Suprapubic skin (tissue), 4 donors: ENCODE results near the gene LRRC8D. TPM values are rescaled to one million over a fixed set of nuclear protein-coding genes. Genes with fewer than 3 reads are reported as not detected.

Source experiments
- DNase-seq, 2 donors: peaks; one replicate each; pipeline ENCODE4 v3.0.0-alpha.2; 2019; ENCODE audit warnings: low spot score in 2 of 2
- H3K27ac ChIP-seq: fragments of 200-600 bp; sonication (generic); one replicate; pipeline ENCODE4 v1.5.1; 2019
- H3K27me3 ChIP-seq: fragments of 200-600 bp; sonication (generic); one replicate; pipeline ENCODE4 v1.5.1; 2019
- H3K36me3 ChIP-seq: fragments of 200-600 bp; sonication (generic); one replicate; pipeline ENCODE4 v1.5.1; 2019
- H3K4me1 ChIP-seq: fragments of 200-600 bp; sonication (generic); one replicate; pipeline ENCODE4 v1.5.1; 2019
- H3K4me3 ChIP-seq: fragments of 200-600 bp; sonication (generic); one replicate; pipeline ENCODE4 v1.5.1; 2019; ENCODE audit warnings: mild to moderate bottlenecking
- H3K9me3 ChIP-seq: fragments of 200-600 bp; sonication (generic); one replicate; pipeline ENCODE4 v1.5.1; 2019
- CTCF ChIP-seq, 2 donors: fragments of 200-600 bp in 1 of 2; fragments of 450-650 bp in 1 of 2; sonication (generic) in 1 of 2; IDR thresholded peaks; one replicate each; pipeline ENCODE4 v1.5.1; 2016 to 2019; ENCODE audit warnings: antibody characterized with exemption in 2 of 2, mild to moderate bottlenecking in 1 of 2, moderate library complexity in 1 of 2
- EP300 ChIP-seq: sonication (generic); formaldehyde crosslinking; IDR thresholded peaks from one replicate; pipeline ENCODE4 v1.6.1; 2017; ENCODE audit warnings: antibody characterized with exemption
- POLR2A ChIP-seq, 2 donors: fragments of 450-650 bp; IDR thresholded peaks; one replicate each; pipeline ENCODE4 v1.6.1; 2017; ENCODE audit warnings: antibody characterized with exemption in 2 of 2, mild to moderate bottlenecking in 2 of 2, moderate library complexity in 2 of 2
- POLR2AphosphoS5 ChIP-seq, 3 donors: sonication (generic); formaldehyde crosslinking; IDR thresholded peaks; one replicate each; pipeline ENCODE4 v1.6.1; 2017; ENCODE audit warnings: antibody characterized with exemption in 3 of 3
- WGBS: methylation state at CpG from one replicate; pipeline ENCODE4 v1.1.5; 2018; 5-methylcytosine and 5-hydroxymethylcytosine counted together
- total RNA-seq, 4 donors: library from RNA; depleted of rRNA; stranded (reverse); fragments of >200 nt; gene quantifications; one replicate each; pipeline ENCODE4 v1.1.0, GENCODE V29; 2016

LRRC8D gene
- total RNA-seq, 4 donors from 2014 or later: 11.7 to 24.8 (median 21.6) TPM

DNA sequence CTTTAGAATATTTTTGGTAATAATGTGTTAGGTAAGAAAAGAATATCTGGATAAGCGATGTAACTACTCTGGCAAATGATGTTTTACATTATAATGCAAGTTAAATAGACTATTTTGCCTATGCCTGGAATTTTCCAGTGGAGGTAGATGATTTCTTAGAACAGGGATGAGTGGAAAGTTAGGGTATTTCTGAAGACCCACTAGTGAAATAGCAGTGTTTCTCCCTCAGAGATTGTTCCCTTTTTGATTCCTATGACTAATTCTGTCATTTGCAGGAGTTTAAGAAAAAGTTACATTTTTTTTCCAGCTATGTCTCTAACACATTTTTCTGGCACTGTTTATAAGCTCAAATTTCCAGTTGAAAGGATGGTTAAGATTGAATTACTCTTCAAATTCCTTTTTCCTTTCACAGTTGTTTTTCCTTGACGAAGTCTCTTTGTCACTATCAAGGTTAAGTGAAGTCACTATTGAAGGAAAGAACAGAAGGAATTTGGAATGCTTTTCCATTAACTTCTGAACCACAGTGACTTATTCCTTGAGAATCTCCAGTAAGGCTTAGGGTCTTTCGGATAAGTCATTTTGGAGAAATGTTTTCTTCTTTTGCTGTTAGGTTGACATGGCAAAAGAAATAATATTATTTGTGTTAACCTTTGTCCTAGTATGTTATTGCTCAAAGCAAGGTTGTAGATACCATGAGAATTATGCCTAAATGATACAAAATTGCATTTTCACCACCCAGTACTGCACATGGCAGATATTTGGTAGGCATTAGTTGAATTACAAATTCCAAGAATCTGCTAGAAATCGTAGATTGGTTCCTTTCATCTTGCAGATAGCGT, 131.2 kb downstream of the LRRC8D start:
- Histone ChIP-seq H3K27ac (no peak overlapping the region), H3K9me3 (no peaks in the 10 kb centered on the region), H3K4me3 (no peak overlapping the region), H3K4me1 (peaks cover 13% of the 10 kb centered on the region), H3K36me3 (no peaks in the 10 kb centered on the region), H3K27me3 (no peaks in the 10 kb centered on the region)
- TF ChIP-seq EP300: no peak
- no peak for TF ChIP-seq POLR2AphosphoS5 (IDR thresholded peaks at IDR 0.05)
- TF ChIP-seq CTCF (IDR thresholded peaks at IDR 0.05): no peak
- no peak for TF ChIP-seq POLR2A (IDR thresholded peaks at IDR 0.05)
- no peak for DNase-seq
- WGBS: 90% methylated on average over 5 of the region's 5 CpGs

DNA sequence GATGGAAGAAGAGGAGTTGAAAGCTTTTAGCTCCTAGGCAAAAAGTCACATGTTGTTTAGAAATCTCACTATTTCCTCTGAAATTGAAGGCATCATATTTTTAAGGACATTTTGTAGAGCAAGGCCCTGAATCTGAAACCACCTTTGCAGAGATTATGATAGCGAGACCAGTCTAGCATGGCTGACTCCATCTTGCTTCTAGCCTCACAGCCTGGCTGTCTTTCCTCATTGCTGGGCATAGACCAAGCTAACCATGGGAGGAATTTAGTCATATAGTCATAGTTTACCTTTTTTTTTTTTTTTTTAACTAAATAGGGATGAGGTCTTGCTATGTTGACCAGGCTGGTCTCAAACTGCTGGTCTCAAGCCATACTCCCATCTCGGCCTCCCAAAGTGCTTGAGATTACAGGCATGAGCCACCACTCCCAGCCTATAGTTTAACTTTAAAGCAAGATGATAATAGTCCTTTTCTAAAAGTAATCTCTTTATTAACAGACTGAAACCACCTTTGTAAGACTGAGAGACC, 131.8 kb downstream of the LRRC8D start:
- 90% methylated on average over 2 of the region's 2 CpGs for WGBS
- Histone ChIP-seq H3K27ac (no peak overlapping the region), H3K27me3 (no peaks in the 10 kb centered on the region)

GRCh38 chr1:89953131-89953626, 132.3 kb downstream of the LRRC8D start:
- no peaks in the 10 kb centered on the region for H3K9me3 ChIP-seq
- DNase-seq: no peak
- 19% methylated on average over 1 of the region's 1 CpG for WGBS
- no peak overlapping the region for H3K4me3 ChIP-seq
- no peak for TF ChIP-seq POLR2A (IDR thresholded peaks at IDR 0.05)
- TF ChIP-seq POLR2AphosphoS5 (IDR thresholded peaks at IDR 0.05): no peak
- no peak for TF ChIP-seq CTCF (IDR thresholded peaks at IDR 0.05)
- TF ChIP-seq EP300: no peak
- peaks cover 13% of the 10 kb centered on the region for H3K4me1 ChIP-seq
- H3K36me3 ChIP-seq: no peaks in the 10 kb centered on the region
- no peaks in the 10 kb centered on the region for H3K27me3 ChIP-seq
- no peak overlapping the region for H3K27ac ChIP-seq

More for the DNA sequence above, 131.8 kb downstream of the LRRC8D start:
- TF ChIP-seq EP300 (no peak), CTCF (IDR thresholded peaks at IDR 0.05) (no peak), POLR2AphosphoS5 (IDR thresholded peaks at IDR 0.05) (no peak), POLR2A (IDR thresholded peaks at IDR 0.05) (no peak)
- H3K4me1 ChIP-seq: peaks cover 13% of the 10 kb centered on the region
- no peaks in the 10 kb centered on the region for H3K36me3 ChIP-seq
- H3K4me3 ChIP-seq: no peak overlapping the region
- DNase-seq: no peak
- H3K9me3 ChIP-seq: no peaks in the 10 kb centered on the region

DNA sequence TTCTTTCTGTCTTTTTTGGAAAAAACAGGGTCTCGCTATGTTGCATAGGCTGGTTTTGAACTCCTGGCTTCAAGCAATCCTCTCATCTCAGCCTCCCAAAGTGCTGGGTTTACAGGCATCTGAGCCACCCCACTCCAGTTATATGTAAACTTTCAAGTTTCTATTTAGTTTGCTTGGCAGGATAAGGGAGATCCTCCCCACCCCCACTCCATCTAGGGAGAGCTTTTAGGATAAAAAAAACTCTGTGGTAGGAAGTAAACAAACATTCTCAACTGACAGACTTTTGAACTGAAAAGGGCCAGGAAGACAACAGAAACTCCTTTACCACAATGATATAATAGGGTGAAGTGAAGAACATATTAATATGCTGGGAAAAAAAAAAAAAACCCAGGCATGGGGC, 133.1 kb downstream of the LRRC8D start:
- no peaks in the 10 kb centered on the region for H3K27me3 ChIP-seq
- H3K4me1 ChIP-seq: peaks cover 13% of the 10 kb centered on the region
- H3K36me3 ChIP-seq: no peaks in the 10 kb centered on the region
- H3K27ac ChIP-seq: no peak overlapping the region
- TF ChIP-seq POLR2A (IDR thresholded peaks at IDR 0.05) (no peak), POLR2AphosphoS5 (IDR thresholded peaks at IDR 0.05) (no peak), CTCF (IDR thresholded peaks at IDR 0.05) (no peak), EP300 (no peak)
- H3K4me3 ChIP-seq: no peak overlapping the region
- no peak for DNase-seq
- WGBS: 100% methylated on average over 1 of the region's 1 CpG
- H3K9me3 ChIP-seq: no peaks in the 10 kb centered on the region

GRCh38 chr1:89954401-89954800, 133.6 kb downstream of the LRRC8D start:
- no peak for DNase-seq
- WGBS: 100% methylated on average over 1 of the region's 1 CpG
- Histone ChIP-seq H3K4me3 (no peak overlapping the region), H3K4me1 (peaks cover 13% of the 10 kb centered on the region), H3K27me3 (no peaks in the 10 kb centered on the region), H3K9me3 (no peaks in the 10 kb centered on the region), H3K27ac (no peak overlapping the region), H3K36me3 (no peaks in the 10 kb centered on the region)
- no peak for TF ChIP-seq EP300
- no peak for TF ChIP-seq POLR2A (IDR thresholded peaks at IDR 0.05)
- TF ChIP-seq POLR2AphosphoS5 (IDR thresholded peaks at IDR 0.05): no peak
- no peak for TF ChIP-seq CTCF (IDR thresholded peaks at IDR 0.05)
